GM19193 (cell line): ENCODE data around the gene CLEC18A.
"Not testable (repeated sequence)": the region's sequence is repeated elsewhere in the genome, so short reads cannot be mapped to it uniquely, and the experiment has no call there.

Source experiments
- POLR2A ChIP-seq: IDR thresholded peaks from 4 replicates; pipeline ENCODE4 v1.6.1; 2011; ENCODE audit not compliant: insufficient read depth, insufficient read length; ENCODE audit errors: extremely low read depth

Gene CLEC18A

GRCh38 chr16:69951017-69951671 is at the start of gene CLEC18A:
CLEC18A (plus strand) TSS chr16:69951334; CDS start chr16:69951367, 33 bp downstream.
- TF ChIP-seq POLR2A: not testable (repeated sequence)

DNA sequence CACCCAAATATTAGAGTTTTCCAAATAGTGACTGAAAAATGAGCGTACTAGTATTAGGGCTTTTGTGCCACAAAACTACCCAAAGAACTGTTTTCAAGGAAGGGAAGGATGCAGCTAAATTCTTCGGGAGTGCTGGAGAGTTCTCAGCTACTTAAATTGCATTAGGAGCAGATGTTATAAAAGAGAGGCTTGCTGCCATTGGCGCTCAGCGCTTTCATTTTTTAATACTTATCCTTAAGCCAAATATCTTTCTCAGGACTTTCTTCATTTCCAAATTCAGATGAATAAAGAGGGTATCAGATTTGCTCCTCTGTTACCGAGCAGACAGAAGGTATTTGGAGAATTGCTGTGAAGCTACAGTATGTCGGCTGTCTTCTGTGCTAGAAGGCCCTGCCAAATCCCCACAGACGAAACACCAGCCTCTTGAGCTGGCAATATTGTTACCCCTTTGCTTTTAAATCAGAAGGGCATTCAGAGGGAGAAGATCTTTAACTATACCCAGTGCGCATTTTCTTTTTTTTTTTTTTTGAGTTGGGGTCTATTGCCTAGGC is 47.2 kb upstream of the CLEC18A start:
- TF ChIP-seq POLR2A: no peak

- TF ChIP-seq POLR2A: no peak
Observed at GRCh38 chr16:69904495-69905170, 46.5 kb upstream of the CLEC18A start.

GRCh38 chr16:69905171-69905555 is 46.0 kb upstream of the CLEC18A start:
- TF ChIP-seq POLR2A: no peak

DNA sequence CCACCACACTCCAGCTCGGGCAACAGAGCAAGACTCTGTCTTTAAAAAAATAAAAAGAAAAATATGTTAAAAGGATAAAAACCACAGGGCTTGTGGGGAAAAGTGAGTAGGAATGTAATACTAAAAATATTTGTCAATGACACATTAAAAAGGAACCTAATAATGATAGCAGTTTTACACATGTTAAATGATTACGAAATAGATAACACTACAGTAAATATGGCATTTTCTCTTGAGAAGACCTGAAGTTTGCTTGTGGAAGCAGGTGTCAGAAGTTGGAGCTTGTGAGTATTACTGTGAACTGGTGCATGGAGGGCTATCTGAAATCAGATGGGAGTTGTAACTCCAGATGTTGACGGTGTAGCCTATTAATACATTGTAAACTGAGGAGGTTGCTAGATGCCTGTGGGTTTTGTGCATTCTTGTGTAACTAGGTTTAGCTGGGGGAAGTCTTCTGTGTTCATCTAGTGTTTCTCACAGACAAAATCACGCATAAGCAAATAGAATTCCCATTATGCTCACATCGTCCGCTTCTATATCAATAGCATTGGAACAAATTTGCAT is 44.2 kb upstream of the CLEC18A start:
- no peak for TF ChIP-seq POLR2A

DNA sequence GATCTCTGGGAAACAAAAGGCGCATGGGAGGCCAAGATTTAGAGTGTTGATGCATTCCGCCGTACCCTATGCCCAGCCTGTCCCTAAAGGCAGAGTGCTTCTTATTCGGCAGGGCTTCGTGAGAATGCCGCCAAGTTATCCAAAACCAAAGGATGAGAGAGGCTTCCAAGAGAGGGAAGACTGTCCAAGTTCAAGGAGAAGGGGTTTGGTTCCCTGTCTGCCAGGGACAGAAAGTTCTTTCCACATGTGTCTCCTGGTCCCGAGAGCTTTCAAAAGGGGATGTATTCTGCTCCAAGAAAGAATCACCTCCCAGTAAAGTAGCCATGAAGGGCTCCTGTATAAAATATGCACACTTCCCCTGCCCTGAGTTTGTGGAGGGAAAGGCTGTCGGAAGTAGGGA is 42.1 kb upstream of the CLEC18A start:
- no peak for TF ChIP-seq POLR2A

- no peak for TF ChIP-seq POLR2A
Observed at GRCh38 chr16:69909760-69910159, 41.4 kb upstream of the CLEC18A start.

GRCh38 chr16:69910964-69911363 is 40.2 kb upstream of the CLEC18A start:
- TF ChIP-seq POLR2A: no peak

- no peak for TF ChIP-seq POLR2A
Observed at GRCh38 chr16:69916462-69916861, 34.7 kb upstream of the CLEC18A start.

DNA sequence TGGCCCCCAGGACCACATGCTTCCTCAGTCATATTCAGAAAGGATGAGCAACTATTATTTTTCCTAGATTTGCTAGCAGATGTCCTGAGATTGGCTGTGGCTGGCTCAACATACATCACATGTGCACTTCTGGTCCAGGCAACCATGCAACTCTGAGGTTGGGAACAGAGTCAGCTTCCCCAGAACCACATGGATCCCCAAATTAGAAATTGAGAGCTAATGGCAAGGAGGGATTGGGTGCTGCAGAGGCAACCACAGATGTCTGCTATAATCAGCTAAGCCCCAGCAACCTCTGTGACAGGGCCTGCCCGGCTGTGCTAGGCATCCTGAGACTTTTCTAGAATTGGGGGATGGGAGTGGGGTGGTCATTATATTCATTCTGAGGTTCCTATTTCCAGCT is 33.8 kb upstream of the CLEC18A start:
- TF ChIP-seq POLR2A: no peak

GRCh38 chr16:69917739-69918138 is 33.4 kb upstream of the CLEC18A start:
- no peak for TF ChIP-seq POLR2A

DNA sequence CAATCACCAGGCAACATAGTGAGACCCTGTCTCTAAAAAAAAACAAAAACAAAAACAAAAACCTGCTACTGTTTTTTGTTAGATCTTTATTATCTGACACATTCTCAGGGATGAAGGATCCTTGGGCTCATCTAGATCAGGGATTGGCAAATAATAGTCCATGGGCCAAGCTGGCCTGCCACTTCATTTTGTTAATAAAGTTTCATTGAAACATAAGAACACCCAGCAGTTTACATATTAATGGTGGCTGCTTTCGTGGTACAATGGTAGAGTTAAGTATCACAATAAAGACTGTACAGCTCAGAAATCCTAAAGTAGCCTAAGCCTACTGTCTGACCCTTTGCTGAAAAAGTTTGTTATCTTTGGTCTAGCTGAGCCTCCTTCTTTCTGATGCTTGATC is 32.9 kb upstream of the CLEC18A start:
- no peak for TF ChIP-seq POLR2A

DNA sequence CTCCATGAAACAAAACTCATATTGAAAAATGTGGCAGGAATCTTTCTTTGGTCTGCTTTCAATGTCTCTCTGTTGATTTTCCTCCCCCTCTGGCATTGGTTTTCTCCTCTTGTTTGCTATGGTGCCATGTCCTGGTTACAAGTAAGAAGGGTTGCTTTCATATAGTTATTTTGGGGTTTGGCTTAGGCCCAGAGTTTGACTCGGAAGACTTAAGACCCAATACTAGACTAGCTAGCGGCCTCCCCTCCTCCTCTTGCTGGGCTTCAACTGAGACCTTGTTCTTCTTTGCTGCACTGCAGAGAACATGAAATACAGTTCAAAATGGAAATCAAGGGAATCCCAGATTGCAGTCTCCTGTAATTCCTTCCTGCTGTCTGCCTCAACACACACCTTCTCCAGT is 30.0 kb upstream of the CLEC18A start:
- no peak for TF ChIP-seq POLR2A

GRCh38 chr16:69922200-69922599 is 28.9 kb upstream of the CLEC18A start:
- TF ChIP-seq POLR2A: no peak

DNA sequence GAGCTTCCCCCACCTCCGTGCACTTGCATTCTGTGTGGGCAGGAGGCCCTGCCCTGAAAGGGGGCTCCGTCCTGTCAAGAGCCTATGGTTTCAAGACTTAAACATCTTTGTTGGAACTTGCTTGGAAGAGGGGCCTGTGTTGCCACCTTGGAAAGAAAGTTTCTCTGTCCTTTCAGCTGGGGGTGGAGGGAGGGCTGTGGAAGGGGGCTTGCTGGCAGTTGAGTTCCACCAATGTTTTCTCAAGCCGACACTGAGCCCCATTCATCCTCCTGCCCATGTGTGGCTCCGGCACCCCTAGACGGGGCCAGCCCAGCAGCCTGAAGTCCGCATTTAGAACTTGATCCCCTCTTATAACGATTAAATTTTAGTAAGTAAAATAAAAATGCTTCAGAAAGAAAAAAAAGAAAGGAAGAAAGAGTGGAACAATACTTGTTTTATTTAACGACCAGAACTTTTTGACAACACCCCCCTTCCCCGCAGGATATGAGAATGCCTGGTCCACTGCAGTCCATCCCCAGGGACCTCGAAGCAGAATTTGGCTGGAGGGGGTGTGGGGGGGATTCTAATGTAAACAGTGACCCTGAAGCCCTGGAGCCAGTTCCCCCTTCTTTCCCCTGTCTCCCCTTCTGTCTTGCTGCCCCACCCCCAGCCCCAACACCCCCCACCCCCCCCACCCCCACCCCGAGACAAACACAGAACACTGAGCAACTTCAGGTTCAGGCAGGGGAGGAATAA is 26.9 kb upstream of the CLEC18A start:
- TF ChIP-seq POLR2A: no peak
